22Rv1 (cell line): ENCODE measurements around the gene S100G.

Source experiments
- CTCF ChIP-seq: fragments of 450-650 bp; IDR thresholded peaks from 2 replicates; pipeline ENCODE4 v1.5.1; 2017; ENCODE audit warnings: mild to moderate bottlenecking
- ZFX ChIP-seq: fragments of 450-650 bp; IDR thresholded peaks from 2 replicates; pipeline ENCODE4 v1.6.1; 2017; ENCODE audit warnings: antibody characterized with exemption, borderline replicate concordance

- TF ChIP-seq CTCF (no peak), ZFX (no peak)
Observed at GRCh38 chrX:16658284-16658683, 8.3 kb downstream of the S100G start.
